ENCODE data around the gene SELENON. TPM values are rescaled to one million over a fixed set of nuclear protein-coding genes. Genes with fewer than 3 reads are reported as not detected.

Gene SELENON
- polyA plus RNA-seq, 1 of the 3 experiments (the other 2 are of a cell fraction): 56.2 TPM

- H3K9ac ChIP-seq: no peak overlapping the region
- no peak for TF ChIP-seq SMC3 (IDR thresholded peaks at IDR 0.05; ENCODE audit: low read depth, low read length)
- TF ChIP-seq RCOR1 (IDR thresholded peaks at IDR 0.05; ENCODE audit: low read length): no peak
- no peak for TF ChIP-seq MXI1 (IDR thresholded peaks at IDR 0.05; ENCODE audit: low read depth, low read length)
- TF ChIP-seq FOXJ3 (CRISPR knock-in tag; IDR thresholded peaks at IDR 0.05): no peak
- TF ChIP-seq RFX5 (IDR thresholded peaks at IDR 0.05; ENCODE audit: low read length): no peak
- no peak for TF ChIP-seq POLR2AphosphoS5 (IDR thresholded peaks at IDR 0.05; ENCODE audit: low read depth, low read length)
- TF ChIP-seq PBX3 (IDR thresholded peaks at IDR 0.05): no peak
- no peak for TF ChIP-seq NRF1 (IDR thresholded peaks at IDR 0.05; ENCODE audit: low read depth, low read length)
- TF ChIP-seq USF1 (IDR thresholded peaks at IDR 0.05; ENCODE audit: borderline replicate concordance, low read depth): no peak
- TF ChIP-seq FOXM1 (IDR thresholded peaks at IDR 0.05; ENCODE audit: low read depth): no peak
- TF ChIP-seq CTCF (IDR thresholded peaks at IDR 0.05): no peak
- no peak for TF ChIP-seq MEF2A (IDR thresholded peaks at IDR 0.05; ENCODE audit: borderline replicate concordance, low read depth)
- no peak for TF ChIP-seq IRF3 (IDR thresholded peaks at IDR 0.05; ENCODE audit: low read depth, low read length)
- TF ChIP-seq ZBTB33 (IDR thresholded peaks at IDR 0.05; ENCODE audit: borderline replicate concordance, low read depth): no peak
- ChIA-PET POLR2A (interaction anchor here (0.9 to 1.4 kb wide), 2 partner anchors 11 to 13 kb away, joined by 3 to 4 read pairs; partner anchors contain the start of gene MTFR1L), CTCF (interaction anchor here (0.9 to 4.7 kb wide), 11 partner anchors 8 to 288 kb away, joined by 3 to 76 read pairs (median 12); partner anchors contain the start of genes LDLRAP1, MTFR1L and SELENON)
- H2AFZ ChIP-seq (ENCODE audit: low read depth): no peak overlapping the region
- no peaks in the 10 kb centered on the region for H3K27me3 ChIP-seq (ENCODE audit: insufficient read depth)
- H3K9me3 ChIP-seq: no peaks in the 10 kb centered on the region
- DNase-seq: no peak
- no peak overlapping the region for H3K4me2 ChIP-seq
- H4K20me1 ChIP-seq (ENCODE audit: insufficient read depth): no peaks in the 10 kb centered on the region
- no peaks in the 10 kb centered on the region for H3K79me2 ChIP-seq (ENCODE audit: insufficient read depth)
- H3K4me1 ChIP-seq (ENCODE audit: control insufficient read depth in 1 of 2, insufficient read depth in 2 of 2, low read depth in 1 of 2, low read length in 1 of 2): peaks cover 0 to 27% of the 10 kb centered on the region in 2 experiments; a peak in 1 of 4 replicates
- WGBS (ENCODE audit: low lambda C conversion rate): 96% methylated on average over 32 of the region's 34 CpGs
- no peak overlapping the region for H3K4me3 ChIP-seq (ENCODE audit: low read depth in 2 of 2, low read length in 1 of 2)
- no peak overlapping the region for H3K27ac ChIP-seq (ENCODE audit: low read depth in 2 of 2, low read length in 1 of 2)
- H3K9me2 ChIP-seq: no peaks in the 10 kb centered on the region
- peaks cover 3% of the 10 kb centered on the region for H3F3A ChIP-seq (replicated peaks; ENCODE audit: insufficient read depth)
- peaks cover 3 to 44% of the 10 kb centered on the region in 2 experiments for H3K36me3 ChIP-seq (replicated peaks in 1 of 2; ENCODE audit: control insufficient read depth in 1 of 2, insufficient read depth in 2 of 2, low read length in 1 of 2)
These were observed 8.7 kb downstream of the SELENON start for GRCh38 chr1:25808481-25809244.

Measured in SK-N-SH (cell line).